Loucy (cell line): ENCODE data around the gene ACTN1.

Experiments used
- CTCF ChIP-seq: fragments of 200-600 bp; sonication (generic); conservative IDR thresholded peaks from 2 replicates; pipeline ENCODE4 v1.5.1; 2014; ENCODE audit warnings: mild to moderate bottlenecking, antibody characterized with exemption, low read length
- EZH2phosphoT487 ChIP-seq: fragments of 200-600 bp; IDR thresholded peaks from 2 replicates; pipeline ENCODE4 v1.6.1; 2018; ENCODE audit warnings: antibody characterized with exemption, mild to moderate bottlenecking, moderate library complexity, borderline replicate concordance

GRCh38 chr14:68924186-68925158 is 54.6 kb downstream of the ACTN1 start:
- TF ChIP-seq CTCF (no peak), EZH2phosphoT487 (no peak)
